ENCODE results near the gene PPP6R2.
"Not testable (repeated sequence)": the region's sequence is repeated elsewhere in the genome, so short reads cannot be mapped to it uniquely, and the experiment has no call there.

The PPP6R2 gene

GRCh38 chr22:50425179-50425916, 82.2 kb downstream of the PPP6R2 start:
- DNase-seq (ENCODE audit: low read depth in 3 of 3), result no peak

DNA sequence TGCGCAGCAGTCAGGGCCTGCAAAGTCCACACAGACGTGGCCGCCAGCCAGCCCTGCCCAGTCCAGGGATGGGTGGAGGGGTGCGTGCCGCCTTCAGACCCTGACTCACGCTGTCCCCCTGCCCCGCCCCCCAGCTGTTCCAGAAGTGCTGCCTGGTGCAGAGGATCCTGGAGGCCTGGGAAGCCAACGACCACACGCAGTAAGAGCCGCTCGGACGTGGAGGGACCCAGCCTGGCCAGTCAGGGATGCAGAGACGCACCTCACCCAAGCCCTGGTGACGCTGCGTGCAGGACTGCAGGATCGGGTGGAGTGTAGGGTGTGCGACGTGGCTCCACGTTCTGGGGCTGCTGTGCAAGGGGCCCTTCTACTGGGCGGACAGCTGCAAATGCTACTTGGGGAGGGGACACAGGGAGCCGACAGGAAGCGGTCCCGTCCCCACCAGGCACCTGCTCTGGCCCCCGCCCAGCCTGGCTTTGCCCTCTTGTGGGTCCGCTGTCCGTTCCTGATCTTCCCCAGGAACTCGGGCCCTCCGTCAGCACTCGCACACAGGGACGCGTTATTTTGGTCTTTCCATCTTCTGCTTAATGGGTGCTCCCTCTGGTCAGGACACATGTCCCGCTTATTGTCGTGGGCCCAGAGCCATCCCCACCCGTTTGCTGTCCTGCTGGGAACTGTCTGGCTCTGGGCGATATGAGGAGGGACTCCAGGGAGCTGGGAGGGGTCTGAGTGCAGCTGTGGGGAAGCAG, 89.2 kb downstream of the PPP6R2 start:
- DNase-seq (ENCODE audit: low read depth in 3 of 3), result no peak

DNA sequence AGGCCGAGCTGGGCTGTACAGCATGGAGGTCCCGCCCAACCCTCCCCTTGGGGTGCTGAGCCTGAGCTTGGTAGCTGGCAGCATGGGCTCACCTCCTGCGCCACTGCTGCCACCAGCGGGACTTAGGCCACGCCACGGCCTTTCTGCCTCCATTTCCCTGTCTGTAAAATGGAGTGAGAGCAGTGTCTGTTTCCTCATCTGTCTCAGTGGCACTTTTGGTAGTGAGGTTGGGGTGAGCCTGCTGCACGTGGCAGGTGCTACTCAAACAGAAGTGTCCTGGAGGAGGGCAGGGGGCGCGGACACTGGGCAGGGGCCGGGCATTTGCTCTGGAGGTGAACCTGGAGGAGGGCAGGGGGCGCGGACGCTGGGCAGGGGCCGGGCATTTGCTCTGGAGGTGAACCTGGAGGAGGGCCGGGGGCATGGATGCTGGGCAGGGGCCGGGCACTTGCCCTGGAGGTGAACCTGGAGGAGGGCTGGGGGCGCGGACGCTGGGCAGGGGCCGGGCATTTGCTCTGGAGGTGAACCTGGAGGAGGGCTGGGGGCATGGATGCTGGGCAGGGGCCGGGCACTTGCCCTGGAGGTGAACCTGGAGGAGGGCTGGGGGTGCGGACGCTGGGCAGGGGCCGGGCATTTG, 89.9 kb downstream of the PPP6R2 start:
- not testable (repeated sequence) for DNase-seq (ENCODE audit: low read depth in 3 of 3)

- DNase-seq (ENCODE audit: low read depth in 3 of 3), result no peak
These were observed 91.7 kb downstream of the PPP6R2 start for GRCh38 chr22:50434849-50435248.

DNA sequence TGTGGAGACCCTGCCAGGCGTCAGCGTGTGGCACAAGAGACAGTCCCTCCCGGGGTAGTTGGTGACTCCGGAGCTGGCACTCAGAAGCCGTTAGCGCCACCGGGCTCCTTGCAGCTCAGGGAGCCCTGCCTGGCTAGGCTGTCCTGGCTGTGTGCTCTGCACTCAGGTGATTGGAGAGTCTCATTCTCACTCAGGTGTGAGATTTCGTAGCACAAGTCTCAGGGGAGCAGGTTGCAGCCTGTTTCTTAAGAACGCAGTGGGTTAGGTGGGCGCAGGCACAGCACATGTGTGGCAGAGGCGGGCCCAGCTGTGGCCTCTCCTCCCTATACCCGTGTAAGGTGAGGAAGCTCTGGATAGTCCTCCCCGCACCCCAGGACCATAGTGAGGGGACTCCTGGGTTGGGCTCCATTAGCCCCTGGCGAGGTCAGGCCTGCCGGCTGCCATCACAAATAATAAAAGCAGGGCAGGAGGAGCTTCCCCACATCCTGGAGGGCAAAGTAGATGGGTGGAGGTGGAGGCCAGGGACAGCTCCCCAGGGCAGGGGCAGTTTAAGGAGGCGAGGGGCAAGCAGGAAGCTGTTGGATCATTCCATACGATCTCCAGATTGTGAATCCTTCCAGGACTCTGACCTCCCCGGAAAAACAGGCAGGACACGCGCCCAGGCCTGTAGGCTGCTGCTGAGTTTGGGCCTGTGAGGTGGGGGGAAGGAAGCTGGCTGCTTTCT, 92.3 kb downstream of the PPP6R2 start:
- no peak for DNase-seq (ENCODE audit: low read depth in 3 of 3)

DNA sequence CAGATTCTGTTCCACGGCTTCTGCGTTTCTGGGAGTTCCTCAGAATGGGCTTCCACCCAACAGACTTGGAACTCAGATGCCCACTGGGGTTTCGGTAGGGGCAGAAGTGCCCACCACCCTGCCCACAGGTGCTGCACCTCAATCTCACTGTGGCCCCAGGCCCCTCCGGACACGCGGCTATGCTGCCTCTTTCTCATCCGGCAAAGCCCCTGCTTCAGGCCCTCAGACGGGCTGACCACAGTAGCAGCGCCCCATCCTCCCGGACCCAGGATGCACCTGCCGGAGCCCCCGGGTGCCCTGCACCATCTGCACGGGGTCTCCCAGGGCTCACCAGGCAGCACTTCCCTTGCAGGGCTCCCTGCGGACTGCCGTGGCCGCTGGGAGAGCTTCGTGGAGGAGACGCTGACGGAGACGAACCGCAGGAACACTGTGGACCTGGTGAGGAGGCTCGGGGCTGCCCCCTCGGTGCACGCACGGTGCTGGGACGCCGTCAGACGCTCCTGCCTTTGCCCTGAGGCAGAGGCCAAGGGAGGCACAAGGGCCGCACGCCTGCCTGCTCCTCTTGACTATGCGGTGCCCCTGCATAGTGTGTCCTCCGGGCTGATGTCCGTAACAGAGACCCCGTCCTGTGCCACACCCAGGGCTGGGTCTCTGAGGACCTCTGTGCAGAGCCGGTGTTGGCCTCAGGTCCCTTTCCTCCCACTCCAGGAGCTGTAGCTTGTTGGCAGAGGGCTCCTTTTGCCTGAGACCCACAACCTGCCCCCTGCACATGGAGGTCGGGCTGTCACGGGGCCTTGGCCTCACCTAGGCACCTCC, 93.1 kb downstream of the PPP6R2 start:
- DNase-seq (ENCODE audit: low read depth in 3 of 3), result no peak

- DNase-seq (ENCODE audit: low read depth in 3 of 3), result no peak
These were observed 93.8 kb downstream of the PPP6R2 start for GRCh38 chr22:50436841-50437341.

DNA sequence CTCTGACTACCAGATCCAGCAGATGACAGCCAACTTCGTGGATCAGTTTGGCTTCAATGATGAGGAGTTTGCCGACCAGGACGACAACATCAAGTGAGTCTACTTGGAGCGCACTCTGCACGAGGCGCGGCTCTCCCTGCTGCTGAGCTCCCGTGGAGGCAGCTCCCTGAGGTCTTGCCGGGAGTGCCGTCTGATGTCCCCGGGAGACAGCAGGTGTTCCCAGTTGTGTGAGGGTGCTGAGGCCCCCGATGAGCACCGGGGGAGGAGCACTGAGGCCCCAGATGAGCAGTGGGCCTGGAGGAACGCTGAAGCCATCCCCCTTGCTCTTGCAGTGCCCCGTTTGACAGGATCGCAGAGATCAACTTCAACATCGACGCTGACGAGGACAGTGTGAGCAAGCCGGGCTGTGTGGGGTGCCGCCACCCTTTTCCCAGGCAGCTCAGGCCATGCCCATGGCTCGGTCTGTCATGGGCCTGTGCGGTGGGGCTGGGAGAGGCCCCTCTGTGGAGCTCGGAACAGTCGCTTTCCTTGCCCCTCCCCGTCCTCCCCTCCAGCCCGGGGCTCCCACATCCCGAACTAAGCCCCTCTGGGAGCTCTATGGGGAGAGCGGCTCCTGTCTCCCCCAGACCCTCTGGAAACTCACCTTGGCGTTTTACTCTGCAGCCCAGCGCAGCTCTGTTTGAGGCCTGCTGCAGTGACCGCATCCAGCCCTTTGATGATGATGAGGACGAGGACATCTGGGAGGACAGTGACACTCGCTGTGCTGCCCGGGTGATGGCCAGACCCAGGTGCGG, 94.6 kb downstream of the PPP6R2 start:
- DNase-seq (ENCODE audit: low read depth in 3 of 3), result no peak

DNA sequence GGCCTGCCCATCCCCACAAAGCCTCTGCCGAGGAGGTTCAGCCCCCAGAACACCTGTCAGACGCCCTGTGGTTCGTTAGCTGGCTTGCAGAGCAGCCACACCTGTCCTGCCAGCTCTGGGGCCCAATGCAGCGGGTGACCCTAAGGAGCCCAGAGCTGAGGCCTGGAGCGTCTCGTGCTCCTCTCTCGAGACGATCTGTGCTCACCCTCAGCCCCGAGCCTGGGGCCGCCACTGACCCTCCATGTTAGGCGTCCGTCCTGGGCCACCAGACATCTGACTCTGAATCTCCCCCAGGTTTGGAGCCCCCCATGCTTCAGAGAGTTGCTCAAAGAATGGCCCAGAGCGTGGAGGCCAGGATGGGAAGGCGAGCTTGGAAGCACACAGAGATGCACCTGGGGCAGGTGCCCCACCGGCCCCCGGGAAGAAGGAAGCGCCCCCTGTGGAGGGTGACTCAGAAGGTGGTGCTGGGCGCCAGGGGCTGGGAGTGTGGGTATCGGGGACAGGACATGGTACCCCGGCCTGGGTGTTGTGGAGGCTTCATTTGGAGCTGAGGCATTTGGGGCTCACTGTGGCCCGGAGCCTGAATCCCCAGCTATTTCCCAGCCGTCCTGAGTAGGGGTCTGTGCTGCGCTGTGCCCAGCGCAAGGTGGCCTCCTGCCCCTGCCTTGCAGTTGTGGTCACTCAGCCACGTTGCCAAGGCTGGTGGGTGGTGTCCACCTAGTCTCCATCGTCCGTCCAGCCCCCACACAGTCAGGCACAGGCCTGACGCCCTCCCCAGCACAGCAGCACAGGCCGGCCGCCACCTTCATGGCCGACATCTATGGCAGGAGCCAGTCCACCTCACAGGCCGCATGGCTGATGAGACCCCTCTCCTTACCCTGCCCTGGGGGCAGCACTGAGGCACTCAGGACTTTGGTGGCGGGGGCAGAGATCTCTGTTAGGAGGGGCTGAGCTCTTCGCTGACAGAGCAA, 95.5 kb downstream of the PPP6R2 start:
- no peak for DNase-seq (ENCODE audit: low read depth in 3 of 3)

- no peak for DNase-seq (ENCODE audit: low read depth in 3 of 3)
These were observed 96.3 kb downstream of the PPP6R2 start for GRCh38 chr22:50439314-50439870.

GRCh38 chr22:50439871-50440331, 96.8 kb downstream of the PPP6R2 start:
- DNase-seq (ENCODE audit: low read depth in 3 of 3), result no peak

DNA sequence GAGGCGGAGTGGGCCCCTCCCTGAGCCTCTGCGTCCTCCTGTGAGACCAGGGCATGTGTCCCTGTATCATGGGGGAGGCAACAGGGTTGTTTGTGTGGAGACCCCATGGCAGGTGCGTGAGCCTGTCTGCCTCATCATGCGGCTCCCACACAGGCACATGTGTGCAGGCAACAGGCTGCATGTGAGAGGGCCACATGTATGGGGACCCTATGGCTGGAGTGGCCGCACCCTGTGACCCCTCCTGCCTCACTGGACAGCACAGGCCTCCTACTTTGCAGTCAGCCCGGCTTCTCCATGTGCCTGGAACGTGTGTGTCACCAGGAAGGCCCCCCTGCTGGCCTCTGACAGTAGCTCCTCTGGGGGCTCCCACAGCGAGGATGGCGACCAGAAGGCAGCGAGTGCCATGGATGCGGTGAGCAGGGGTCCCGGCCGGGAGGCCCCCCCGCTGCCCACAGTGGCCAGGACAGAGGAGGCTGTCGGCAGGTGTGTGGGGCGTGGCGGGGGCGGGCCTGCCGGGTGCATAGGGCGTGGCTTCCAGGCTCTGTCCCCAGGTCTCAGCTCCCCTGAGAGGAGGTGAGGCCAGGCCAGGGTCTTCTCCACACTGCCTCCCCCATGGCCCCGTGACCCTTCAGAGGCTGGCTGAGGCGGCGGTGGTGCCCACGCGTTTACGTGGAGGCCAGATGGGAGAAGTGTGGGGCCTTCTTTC, 97.6 kb downstream of the PPP6R2 start:
- no peak for DNase-seq (ENCODE audit: low read depth in 3 of 3)

DNA sequence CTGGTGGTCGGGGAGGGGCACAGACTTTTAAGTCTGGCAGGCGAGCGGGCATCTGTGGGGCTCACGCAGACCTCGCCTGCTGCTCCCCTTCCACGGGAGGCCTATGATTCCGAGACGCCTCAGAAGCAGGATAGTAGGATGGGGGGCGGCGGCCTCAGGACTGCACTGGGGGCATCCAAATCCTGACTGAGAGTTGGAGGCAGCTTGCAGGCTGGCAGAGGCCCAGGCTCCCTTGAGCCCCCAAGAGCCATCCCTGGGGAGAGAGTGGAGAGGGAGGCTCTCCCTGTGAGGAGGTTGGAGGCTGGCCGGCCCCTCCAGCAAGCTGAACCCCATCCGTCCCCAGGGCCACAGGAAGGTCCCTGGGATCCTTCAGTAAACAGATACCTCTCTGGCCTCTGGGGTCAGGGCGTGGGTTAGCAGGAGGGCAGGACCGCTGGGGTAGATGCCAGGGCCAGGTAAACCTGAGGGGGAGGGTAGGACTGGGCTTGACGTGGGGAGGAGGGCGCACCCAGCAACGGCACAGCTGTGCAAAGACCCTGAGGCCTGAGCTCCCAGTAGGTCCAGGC, 98.4 kb downstream of the PPP6R2 start:
- no peak for DNase-seq (ENCODE audit: low read depth in 3 of 3)

GRCh38 chr22:50443197-50443596, 100.1 kb downstream of the PPP6R2 start:
- no peak for DNase-seq (ENCODE audit: low read depth in 3 of 3)

- no peak for DNase-seq (ENCODE audit: low read depth in 3 of 3)
These were observed 100.9 kb downstream of the PPP6R2 start for GRCh38 chr22:50443801-50444625.

- DNase-seq (ENCODE audit: low read depth in 3 of 3), result no peak
These were observed 101.5 kb downstream of the PPP6R2 start for GRCh38 chr22:50444663-50445062.
